ENCODE measurements around the gene PYGM. TPM values are rescaled to one million over a fixed set of nuclear protein-coding genes. Genes with fewer than 3 reads are reported as not detected.

The PYGM gene
- total RNA-seq, 1 donor from 2014 or later = 2.0 TPM

GRCh38 chr11:64697663-64698375, 62.0 kb downstream of the PYGM start:
- no peak for TF ChIP-seq CTCF (IDR thresholded peaks at IDR 0.05)
- peaks cover 19% of the 10 kb centered on the region for H3K27me3 ChIP-seq
- no peak overlapping the region for H3K4me3 ChIP-seq
- H3K36me3 ChIP-seq = no peaks in the 10 kb centered on the region
- intact Hi-C loops (cut with DNase I) = no loop called here
- no peaks in the 10 kb centered on the region for H3K4me1 ChIP-seq
- no peak for ATAC-seq
- DNase-seq = peak; percentile 12
- no peaks in the 10 kb centered on the region for H3K9me3 ChIP-seq
- H3K27ac ChIP-seq = no peak overlapping the region

Other genes starting within 250 kb of the PYGM start
- not detected for gene SLC22A11, start 204.0 kb downstream of the PYGM start, total RNA-seq
- not detected for gene SLC22A12, start 168.8 kb downstream of the PYGM start, total RNA-seq
- gene NRXN2, start 36.8 kb downstream of the PYGM start, total RNA-seq = 0.72 TPM
- 27.6 TPM for gene RASGRP2, start 15.8 kb downstream of the PYGM start, total RNA-seq
- 294 TPM for gene SF1, start 18.6 kb upstream of the PYGM start, total RNA-seq
- gene MAP4K2, start 43.2 kb upstream of the PYGM start, total RNA-seq = 28.9 TPM
- gene MEN1, start 50.6 kb upstream of the PYGM start, total RNA-seq = 22.5 TPM
- gene CDC42BPG, start 84.7 kb upstream of the PYGM start, total RNA-seq = 20.9 TPM
- 94.6 TPM for gene EHD1, start 118.6 kb upstream of the PYGM start, total RNA-seq
- 23.2 TPM for gene ATG2A, start 157.2 kb upstream of the PYGM start, total RNA-seq
- gene PPP2R5B, start 164.7 kb upstream of the PYGM start, total RNA-seq = 29.4 TPM
- not detected for gene GPHA2, start 175.9 kb upstream of the PYGM start, total RNA-seq
- not detected for gene MAJIN, start 212.1 kb upstream of the PYGM start, total RNA-seq
- 7.5 TPM for gene BATF2, start 237.0 kb upstream of the PYGM start, total RNA-seq

Data from upper lobe of right lung (tissue), 1 donor.